GM19324 (cell line): ENCODE measurements around the gene ZNF674.
A peak's percentile ranks its signal among the peaks of the same experiment; 100 is the strongest.
"Not testable (repeated sequence)": the region's sequence is repeated elsewhere in the genome, so short reads cannot be mapped to it uniquely, and the experiment has no call there.

Experiments
- ATAC-seq: cut with Tn5 transposase; IDR thresholded peaks from one replicate; pipeline ENCODE4 v1.9.1; 2021; ENCODE audit warnings: mild to moderate bottlenecking, moderate library complexity; ENCODE audit not compliant: unreplicated experiment, low FRiP score

ZNF674 gene

GRCh38 chrX:46571423-46572339 lies 26.5 kb upstream of the ZNF674 start:
- no peak for ATAC-seq

GRCh38 chrX:46569621-46570020 lies 24.4 kb upstream of the ZNF674 start:
- no peak for ATAC-seq

DNA sequence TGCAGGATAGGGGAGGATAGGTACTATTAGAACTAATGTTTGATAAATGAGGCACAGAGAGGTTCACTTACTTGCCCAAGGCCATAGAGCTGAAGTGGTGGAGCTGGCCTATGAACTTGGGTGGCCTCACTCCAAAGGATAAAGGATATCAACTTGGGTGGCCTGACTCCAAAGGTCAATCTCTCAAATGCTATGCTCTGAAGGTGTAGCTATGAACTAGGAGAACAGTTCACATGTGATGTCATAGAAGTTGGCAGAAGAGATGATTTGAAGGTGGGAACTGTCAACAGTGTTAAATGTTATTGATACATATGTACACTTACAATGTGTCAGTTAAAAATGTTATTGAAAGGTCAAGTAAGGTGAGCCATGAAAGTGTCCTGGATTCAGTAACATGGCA lies 22.2 kb upstream of the ZNF674 start:
- no peak for ATAC-seq

DNA sequence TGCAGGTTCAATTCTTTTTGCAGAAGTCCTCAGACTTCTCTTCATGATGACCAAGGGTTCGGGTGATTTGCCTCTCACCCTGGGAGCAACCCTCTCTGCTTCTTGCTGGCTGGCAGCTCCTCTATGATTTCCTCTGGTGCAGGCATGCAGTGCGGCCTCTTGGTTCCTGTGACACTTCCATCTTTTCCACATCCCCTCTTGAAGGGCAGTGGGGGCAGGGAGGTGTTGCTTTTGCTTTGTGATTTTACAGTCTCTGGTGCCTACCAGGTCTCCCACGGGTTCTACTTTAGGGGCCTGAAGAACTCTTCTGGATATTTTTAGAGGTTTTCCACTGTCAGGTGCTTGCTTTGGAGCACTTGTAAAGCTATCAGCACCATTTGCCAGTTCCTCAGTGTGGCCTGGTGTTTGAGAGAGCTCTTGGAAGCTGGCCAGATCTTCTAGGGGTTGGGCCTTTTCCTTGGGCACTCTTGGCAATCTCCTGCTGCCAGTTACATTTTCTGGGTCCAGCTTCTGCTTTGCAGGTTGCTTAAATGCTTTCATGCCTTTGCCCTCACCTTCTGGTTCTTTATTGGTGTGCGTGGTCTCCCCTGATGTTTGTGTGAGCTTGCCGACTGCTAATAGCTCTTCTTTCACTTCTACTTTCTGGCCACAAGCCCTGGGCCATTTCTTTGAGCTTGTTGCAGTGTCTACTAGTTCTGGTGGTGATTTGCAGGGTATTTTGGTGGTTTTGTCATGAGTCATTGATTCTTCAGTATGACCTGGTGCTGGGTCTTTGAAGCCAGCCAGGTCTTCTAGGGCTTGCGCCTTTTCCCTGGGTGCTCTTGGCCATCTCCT lies 16.8 kb upstream of the ZNF674 start:
- peak; percentile 98 for ATAC-seq

DNA sequence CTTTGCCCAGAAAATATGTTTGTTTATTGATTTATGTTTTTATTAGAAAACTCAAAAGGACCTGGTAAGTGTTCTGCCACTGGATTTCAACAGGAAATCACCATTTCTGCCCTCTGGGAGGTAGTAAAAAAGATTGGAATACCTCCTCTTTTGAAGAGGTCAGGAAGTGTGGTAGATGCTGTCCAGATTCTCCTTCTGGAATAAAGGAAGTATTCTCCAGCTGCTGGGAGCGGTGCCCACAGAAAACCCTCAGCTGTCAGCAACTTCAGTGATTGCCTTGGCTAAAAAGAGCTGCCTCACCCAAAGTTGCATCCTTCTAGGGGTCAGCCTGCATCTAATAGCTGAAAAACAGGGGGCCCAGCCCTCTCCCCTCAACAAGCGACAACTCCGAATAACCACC lies 13.8 kb upstream of the ZNF674 start:
- ATAC-seq: no peak

GRCh38 chrX:46554942-46555341 lies 9.7 kb upstream of the ZNF674 start:
- no peak for ATAC-seq

DNA sequence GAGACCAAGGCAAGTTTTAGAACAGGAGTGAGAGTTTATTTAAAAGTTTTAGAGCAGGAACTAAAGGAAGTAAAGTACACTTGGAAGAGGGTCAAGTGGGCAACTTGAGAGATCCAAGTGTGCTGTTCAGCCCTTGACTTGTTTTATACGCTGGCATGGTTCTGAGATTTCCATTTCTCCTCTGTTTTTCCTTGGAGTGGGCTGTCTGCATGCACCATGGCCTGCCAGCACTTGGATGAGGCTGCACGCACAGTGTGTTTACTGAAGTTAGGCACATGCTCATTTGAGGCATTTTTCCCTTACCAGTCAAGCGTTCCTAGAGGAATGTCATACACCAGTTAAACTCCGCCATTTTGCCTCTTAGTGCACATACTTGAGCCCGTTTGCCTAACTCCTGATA lies 8.7 kb upstream of the ZNF674 start:
- no peak for ATAC-seq

- ATAC-seq: no peak
Measured at GRCh38 chrX:46551494-46552128, 6.4 kb upstream of the ZNF674 start.

DNA sequence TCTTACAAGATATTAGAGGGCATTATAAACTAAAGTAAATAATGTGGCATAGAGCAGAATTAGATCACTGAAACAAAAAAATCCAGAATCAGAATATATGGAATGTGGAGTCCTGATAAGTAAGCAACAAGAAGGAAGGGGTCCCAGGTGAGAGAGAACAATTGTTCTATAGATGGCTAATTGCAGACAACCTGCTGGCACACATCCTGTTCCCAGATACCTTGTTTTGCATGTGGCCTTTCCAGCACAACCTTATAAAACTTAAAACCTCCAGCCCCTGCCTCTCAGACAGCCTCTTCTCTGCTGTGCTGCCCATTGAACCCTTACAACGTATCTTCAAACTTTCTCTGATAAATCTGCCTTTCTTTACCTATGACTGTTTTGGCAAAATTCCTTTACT lies 4.7 kb upstream of the ZNF674 start:
- ATAC-seq: no peak

- ATAC-seq: no peak
Measured at GRCh38 chrX:46547857-46548256, 2.6 kb upstream of the ZNF674 start.

DNA sequence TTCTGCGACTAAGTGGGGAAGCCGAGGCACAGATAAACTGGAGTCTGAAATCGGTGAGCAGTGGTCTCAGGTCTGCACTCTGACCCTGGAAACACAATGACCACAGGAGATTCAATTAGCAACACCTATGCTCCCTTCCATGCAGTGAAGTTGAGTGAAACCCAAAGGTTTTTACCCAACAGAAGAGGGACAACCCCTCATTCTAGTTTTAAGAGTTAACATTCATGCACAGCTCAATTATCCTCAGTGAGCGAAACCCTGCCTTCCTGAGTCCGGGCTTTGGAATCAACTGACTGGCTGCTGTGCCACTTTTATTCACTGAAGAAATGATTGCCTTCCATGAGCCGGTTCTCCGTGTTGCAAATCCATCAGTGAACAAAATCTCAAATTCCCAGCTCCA lies 694 bp downstream of the ZNF674 start:
- ATAC-seq: not testable (repeated sequence)

- no peak for ATAC-seq
Measured at GRCh38 chrX:46543441-46543840, 1.8 kb downstream of the ZNF674 start.

DNA sequence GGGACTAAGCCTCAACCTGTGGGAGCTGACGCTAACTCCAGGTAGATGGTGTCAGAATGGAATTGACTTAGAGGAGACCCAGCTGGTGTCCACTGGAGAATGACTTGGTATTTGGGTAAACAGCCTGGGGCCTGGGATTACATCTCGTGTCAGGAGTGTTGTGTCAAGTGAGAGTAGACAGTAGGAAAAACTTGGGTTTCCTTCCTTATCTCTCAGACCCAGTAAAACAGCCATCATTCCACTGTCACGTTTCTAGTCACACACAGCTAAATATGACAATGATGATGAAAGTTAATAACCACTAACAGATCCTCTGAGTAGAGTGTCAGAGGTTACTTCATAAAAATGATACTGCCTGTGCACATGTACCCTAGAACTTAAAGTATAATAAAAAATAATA lies 13.8 kb downstream of the ZNF674 start:
- ATAC-seq: no peak

GRCh38 chrX:46530404-46530908 lies 14.8 kb downstream of the ZNF674 start:
- ATAC-seq: not testable (repeated sequence)

DNA sequence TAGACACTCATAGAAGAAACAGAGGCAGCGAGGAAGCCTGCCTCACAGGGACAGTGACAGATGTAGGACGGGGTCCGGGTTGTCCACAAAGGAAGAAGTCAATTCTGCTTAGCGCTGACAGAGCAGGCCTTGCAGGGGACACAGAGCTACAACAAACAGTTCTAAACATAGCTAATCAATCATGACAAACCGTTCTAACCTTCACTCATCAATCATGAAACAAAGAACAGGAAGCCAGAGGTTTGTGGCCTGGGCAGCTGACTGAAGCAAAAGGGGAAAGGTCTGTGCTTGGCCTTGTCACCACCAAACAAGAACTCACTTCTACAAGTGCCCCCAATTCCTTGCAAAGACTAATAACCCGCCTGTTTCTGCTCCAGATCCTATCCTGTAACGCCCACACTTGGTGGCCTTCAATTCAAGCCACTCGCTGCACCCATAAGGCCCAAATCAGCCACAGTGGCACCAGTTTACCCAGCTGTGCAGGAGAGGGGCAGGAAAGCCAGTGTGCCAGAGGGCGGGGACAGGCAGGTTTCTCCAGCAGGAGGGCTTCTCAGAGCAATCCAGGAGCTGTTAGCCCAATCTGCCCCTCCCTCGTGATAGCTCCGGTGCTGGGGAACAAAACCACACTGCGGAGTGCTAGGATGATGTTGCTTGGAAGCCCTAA lies 15.3 kb downstream of the ZNF674 start:
- ATAC-seq: not testable (repeated sequence)

- not testable (repeated sequence) for ATAC-seq
Measured at GRCh38 chrX:46528640-46529039, 16.6 kb downstream of the ZNF674 start.

DNA sequence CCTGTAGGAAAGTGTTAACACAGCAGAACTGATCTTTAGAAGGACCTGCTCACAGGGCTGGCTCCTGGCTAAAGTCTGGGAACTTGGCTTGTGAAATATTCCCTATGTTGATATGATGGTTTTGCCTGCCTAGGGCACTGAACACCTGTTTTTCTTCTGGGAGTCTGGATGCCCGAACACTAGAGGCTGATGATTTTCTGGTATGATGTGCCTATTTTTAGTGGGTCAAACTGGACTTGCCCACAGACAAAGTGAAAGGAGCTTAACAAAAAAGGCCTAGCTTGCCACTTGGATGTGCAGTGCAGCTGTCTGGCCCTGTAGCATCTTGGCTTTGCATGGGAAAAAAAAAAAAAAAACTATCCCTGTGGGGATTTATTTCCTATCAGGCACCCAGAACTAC lies 39.1 kb downstream of the ZNF674 start:
- no peak for ATAC-seq

GRCh38 chrX:46502848-46503247 lies 42.4 kb downstream of the ZNF674 start:
- no peak for ATAC-seq

GRCh38 chrX:46500054-46500453 lies 45.2 kb downstream of the ZNF674 start:
- no peak for ATAC-seq

DNA sequence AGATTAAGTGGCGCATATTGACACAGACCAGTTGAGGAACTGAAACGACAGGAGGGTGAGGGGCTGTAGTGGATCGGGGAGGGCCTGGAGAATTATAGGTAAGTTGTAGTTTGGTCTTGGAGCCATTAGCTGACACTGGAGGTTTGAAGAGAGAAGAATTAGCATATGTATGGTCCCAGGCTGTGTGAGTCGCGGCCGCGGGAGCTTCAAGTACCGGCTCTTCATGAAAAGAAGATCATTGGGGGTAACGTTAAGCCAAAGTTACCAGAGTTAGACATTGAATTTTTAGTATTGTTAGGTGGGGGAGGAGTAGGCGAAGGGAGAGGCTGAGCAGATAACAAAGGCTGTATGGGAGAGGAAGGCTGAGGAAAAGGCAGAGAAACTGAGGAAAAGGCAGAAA lies 56.5 kb downstream of the ZNF674 start:
- ATAC-seq: no peak
